Endothelial cell of umbilical vein (primary cell): ENCODE data around the gene MOB3B. TPM values are rescaled to one million over a fixed set of nuclear protein-coding genes. Genes with fewer than 3 reads are reported as not detected.

Experiments used
- BruUV-seq: library from RNA; stranded (reverse); fragments of 400-500 nt; replicated peaks from 2 replicates; lab custom pipeline; 2021; lab: Mats Ljungman, UMichigan
- CTCF ChIA-PET: fragments of 300-600, 350-600 bp; sonication (Branson Sonifier 250); formaldehyde crosslinking; loops from one replicate; lab custom pipeline; 2021; ENCODE audit warnings: antibody characterized with exemption, inconsistent platforms; lab: Charles Lee
- POLR2A ChIA-PET: fragments of 300-600, 350-600 bp; sonication (Branson Sonifier 250); formaldehyde crosslinking; loops from one replicate; lab custom pipeline; 2021; ENCODE audit warnings: antibody characterized with exemption, inconsistent platforms; lab: Charles Lee
- DNase-seq: peaks from one replicate; pipeline ENCODE4 v3.0.0-alpha.2; 2011; ENCODE audit warnings: low read depth, low spot score
- FAIRE-seq: peaks from 2 replicates; lab custom pipeline; 2011; peaks lifted over from hg19 to GRCh38; lab: Jason Lieb, UNC
- H2AFZ ChIP-seq: 2 replicates; pipeline ENCODE4 v1.6.0; 2012; ENCODE audit warnings: low read depth, low read length, control low read depth, inconsistent platforms
- H3K27ac ChIP-seq: 2 replicates; pipeline ENCODE4 v1.5.1; 2011; ENCODE audit warnings: low read depth, mild to moderate bottlenecking, control low read depth, low read length, moderate library complexity; ENCODE audit not compliant: insufficient read depth
- H3K27me3 ChIP-seq, 2 experiments: 2 replicates each; pipeline versions ENCODE4 v1.6.0 to v1.6.1; 2011; ENCODE audit warnings: low read length in 2 of 2, mixed read lengths in 1 of 2; ENCODE audit not compliant: control insufficient read depth in 2 of 2, insufficient read depth in 2 of 2
- H3K36me3 ChIP-seq, 2 experiments: 2 replicates in 1 of 2; 3 replicates in 1 of 2; pipeline ENCODE4 v1.5.1; 2011; ENCODE audit warnings: low read length in 2 of 2, mild to moderate bottlenecking in 1 of 2, moderate library complexity in 1 of 2; ENCODE audit not compliant: control insufficient read depth in 2 of 2, insufficient read depth in 2 of 2; ENCODE audit errors: extremely low read depth in 1 of 2
- H3K4me1 ChIP-seq: 3 replicates; pipeline ENCODE4 v1.5.1; 2011; ENCODE audit warnings: mild to moderate bottlenecking, low read length; ENCODE audit not compliant: control insufficient read depth, insufficient read depth; ENCODE audit errors: extremely low read depth
- H3K4me2 ChIP-seq: 2 replicates; pipeline ENCODE4 v1.6.1; 2011; ENCODE audit warnings: low read length, control low read depth, mixed read lengths; ENCODE audit not compliant: insufficient read depth
- H3K4me3 ChIP-seq, 3 experiments: fragments of 200-600 bp in 1 of 3; sonication (generic), shearing (Covaris generic) in 1 of 3; replicated peaks in 1 of 3; 2 replicates each; pipeline ENCODE4 v1.5.1; 2011 to 2016; ENCODE audit warnings: control low read depth in 3 of 3, low read length in 3 of 3, mild to moderate bottlenecking in 2 of 3, inconsistent platforms in 1 of 3, low read depth in 1 of 3, moderate library complexity in 1 of 3; ENCODE audit not compliant: insufficient read depth in 1 of 3
- H3K79me2 ChIP-seq: 2 replicates; pipeline ENCODE4 v1.6.0; 2012; ENCODE audit warnings: low read length, inconsistent platforms; ENCODE audit not compliant: control insufficient read depth, insufficient read depth
- H3K9ac ChIP-seq: replicated peaks from 2 replicates; pipeline ENCODE3; 2011; ENCODE audit warnings: low read length, control low read depth; ENCODE audit not compliant: insufficient read depth; ENCODE audit errors: extremely low read depth
- H3K9me1 ChIP-seq: replicated peaks from 3 replicates; pipeline ENCODE4 v1.6.0; 2011; ENCODE audit warnings: mild to moderate bottlenecking, low read length; ENCODE audit not compliant: control insufficient read depth, insufficient read depth; ENCODE audit errors: extremely low read depth
- H3K9me3 ChIP-seq: replicated peaks from 2 replicates; pipeline ENCODE4 v1.5.1; 2012; ENCODE audit warnings: low read length, inconsistent platforms; ENCODE audit not compliant: control insufficient read depth, insufficient read depth
- H4K20me1 ChIP-seq: replicated peaks from 2 replicates; pipeline ENCODE3; 2011; ENCODE audit warnings: mild to moderate bottlenecking, low read length; ENCODE audit not compliant: control insufficient read depth, insufficient read depth; ENCODE audit errors: extremely low read depth
- EZH2 ChIP-seq: IDR thresholded peaks from 2 replicates; pipeline ENCODE4 v1.6.1; 2012; ENCODE audit warnings: borderline replicate concordance, low read depth, mild to moderate bottlenecking, moderate library complexity, low read length, inconsistent platforms; ENCODE audit not compliant: severe bottlenecking
- FOS ChIP-seq: IDR thresholded peaks from 2 replicates; pipeline ENCODE4 v1.6.1; 2011; ENCODE audit warnings: mild to moderate bottlenecking, low read length, moderate library complexity, borderline replicate concordance; ENCODE audit not compliant: insufficient read depth
- GATA2 ChIP-seq: IDR thresholded peaks from 2 replicates; pipeline ENCODE4 v1.7.0; 2011; ENCODE audit warnings: low read depth, mild to moderate bottlenecking, moderate library complexity, mixed read lengths, low read length; ENCODE audit not compliant: insufficient read length, insufficient read depth
- JUN ChIP-seq: IDR thresholded peaks from 2 replicates; pipeline ENCODE4 v1.6.1; 2011; ENCODE audit warnings: borderline replicate concordance, low read depth; ENCODE audit not compliant: insufficient read length, insufficient read depth
- MYC ChIP-seq: IDR thresholded peaks from one replicate; pipeline ENCODE4 v1.6.1; 2011; ENCODE audit warnings: mild to moderate bottlenecking, low read depth, low read length
- POLR2A ChIP-seq: IDR thresholded peaks from 2 replicates; pipeline ENCODE4 v1.6.1; 2012; ENCODE audit warnings: low read depth, mild to moderate bottlenecking, control low read depth, low read length
- POLR2AphosphoS5 ChIP-seq: IDR thresholded peaks from 2 replicates; pipeline ENCODE4 v1.6.1; 2012; ENCODE audit warnings: low read depth, mild to moderate bottlenecking, control low read depth, low read length, moderate library complexity; ENCODE audit not compliant: insufficient read depth
- dilution Hi-C: fragments of 300-500 bp; cut with MboI; formaldehyde crosslinking; loops from one replicate; pipeline ENCODE4 v1.15.0; 2019; ENCODE audit warnings: low sequenced_read_pairs; ENCODE audit not compliant: extremely low pct_ligation_motif_present
- intact Hi-C: fragments of 100-400 bp; cut with micrococcal nuclease; formaldehyde crosslinking; loops from one replicate; pipeline ENCODE4 v1.10.0; 2022
- polyA plus RNA-seq, 4 experiments: library from polyadenylated mRNA; depleted of rRNA in 3 of 4; stranded (reverse) in 3 of 4; unstranded in 1 of 4; fragments of >200 nt; gene quantifications; 2 replicates each; pipeline versions ENCODE4 v1.2.1 to v1.2.3, GENCODE V29; 2011 to 2012; ENCODE audit warnings: missing spikeins in 1 of 4
- total RNA-seq: library from RNA; stranded (reverse); gene quantifications from 2 replicates; pipeline ENCODE4 v1.2.3, GENCODE V29; 2021
- TF ChIP-seq, protein P1 (sequence below): IDR thresholded peaks from 2 replicates; pipeline ENCODE4 v1.6.1; 2011; ENCODE audit not compliant: insufficient read depth, insufficient read length
- TF ChIP-seq, protein P2 (sequence below), 2 donors: IDR thresholded peaks; 1 replicate in 1 of 2; 2 replicates in 1 of 2; pipeline ENCODE4 v1.5.1; 2011; ENCODE audit warnings: low read length in 2 of 2, mild to moderate bottlenecking in 2 of 2, moderate library complexity in 2 of 2, control low read depth in 1 of 2, inconsistent platforms in 1 of 2, low read depth in 1 of 2; ENCODE audit not compliant: insufficient read depth in 1 of 2; ENCODE audit errors: extremely low read depth in 1 of 2

MOB3B gene
- total and polyA plus RNA-seq, 2 donors (not counting 3 experiments of a cell fraction or from before 2014, with no cell fraction given) = 0.03 TPM; not detected in 1

DNA sequence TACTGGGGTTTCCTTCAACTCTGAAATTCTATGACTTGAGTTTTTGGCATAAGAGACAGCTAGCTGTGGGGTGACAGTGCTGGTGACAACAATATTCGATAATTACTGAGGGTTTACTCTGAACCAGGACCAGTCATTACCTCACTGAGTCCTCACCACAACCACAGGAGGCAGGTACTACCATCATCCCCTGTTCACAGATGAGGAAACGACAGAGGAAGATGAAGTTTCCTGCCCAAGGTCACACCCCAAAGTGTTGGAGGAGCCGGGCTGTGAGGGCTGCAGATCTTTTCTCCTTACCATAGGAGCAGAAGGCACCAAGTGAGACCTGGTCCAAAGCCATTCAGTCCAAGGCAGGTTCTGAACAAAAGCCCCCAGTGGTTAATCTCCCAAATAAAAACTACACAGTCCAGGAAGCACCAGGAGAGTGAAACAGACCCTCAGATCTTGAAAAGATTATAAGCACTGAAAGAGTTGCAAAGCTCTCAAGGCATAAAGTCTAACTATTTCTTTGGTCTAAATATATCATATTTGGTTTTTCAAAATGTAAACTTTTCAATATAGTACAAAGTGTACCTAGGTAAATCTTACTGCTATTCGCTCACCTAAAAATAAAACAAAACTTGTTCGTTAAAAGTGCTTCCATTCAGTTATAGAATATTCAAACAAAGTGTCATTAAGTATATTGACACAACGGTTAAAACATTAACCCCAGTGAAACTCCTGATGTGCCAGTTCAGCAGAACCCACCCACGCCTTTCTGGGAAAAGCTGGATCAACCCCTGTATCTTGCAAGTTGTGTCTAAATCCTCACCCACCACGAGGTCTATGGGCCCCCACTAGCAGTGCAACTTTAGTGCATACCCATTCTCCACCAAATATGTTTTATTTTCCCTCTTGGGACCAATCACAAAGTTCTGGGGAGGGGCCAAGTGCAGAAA lies 150.0 kb downstream of the MOB3B start:
- Histone ChIP-seq H3K79me2 (no peaks in the 10 kb centered on the region), H3K4me2 (no peak overlapping the region), H3K27ac (no peak overlapping the region), H3K4me3 (no peak overlapping the region), H3K36me3 (no peaks in the 10 kb centered on the region), H4K20me1 (no peaks in the 10 kb centered on the region), H3K27me3 (peaks cover 0 to 1% of the 10 kb centered on the region in 2 experiments), H3K9ac (no peak overlapping the region), H3K9me1 (no peaks in the 10 kb centered on the region), H3K4me1 (no peaks in the 10 kb centered on the region), H2AFZ (no peak overlapping the region), H3K9me3 (no peaks in the 10 kb centered on the region)
- dilution Hi-C loops (no loop called here), intact Hi-C loops (no loop called here)
- DNase-seq (no peak), FAIRE-seq (no peak)
- no TSS peak for BruUV-seq
- CTCF ChIA-PET = no interaction called here
- POLR2A ChIA-PET = no interaction called here
- TF ChIP-seq POLR2A = no peak
- TF ChIP-seq, protein P1, sequence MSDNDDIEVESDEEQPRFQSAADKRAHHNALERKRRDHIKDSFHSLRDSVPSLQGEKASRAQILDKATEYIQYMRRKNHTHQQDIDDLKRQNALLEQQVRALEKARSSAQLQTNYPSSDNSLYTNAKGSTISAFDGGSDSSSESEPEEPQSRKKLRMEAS = no peak
- no peak for TF ChIP-seq JUN
- no peak for TF ChIP-seq GATA2
- TF ChIP-seq FOS = no peak
- TF ChIP-seq POLR2AphosphoS5 = no peak
- no peak for TF ChIP-seq EZH2
- TF ChIP-seq, protein P2, sequence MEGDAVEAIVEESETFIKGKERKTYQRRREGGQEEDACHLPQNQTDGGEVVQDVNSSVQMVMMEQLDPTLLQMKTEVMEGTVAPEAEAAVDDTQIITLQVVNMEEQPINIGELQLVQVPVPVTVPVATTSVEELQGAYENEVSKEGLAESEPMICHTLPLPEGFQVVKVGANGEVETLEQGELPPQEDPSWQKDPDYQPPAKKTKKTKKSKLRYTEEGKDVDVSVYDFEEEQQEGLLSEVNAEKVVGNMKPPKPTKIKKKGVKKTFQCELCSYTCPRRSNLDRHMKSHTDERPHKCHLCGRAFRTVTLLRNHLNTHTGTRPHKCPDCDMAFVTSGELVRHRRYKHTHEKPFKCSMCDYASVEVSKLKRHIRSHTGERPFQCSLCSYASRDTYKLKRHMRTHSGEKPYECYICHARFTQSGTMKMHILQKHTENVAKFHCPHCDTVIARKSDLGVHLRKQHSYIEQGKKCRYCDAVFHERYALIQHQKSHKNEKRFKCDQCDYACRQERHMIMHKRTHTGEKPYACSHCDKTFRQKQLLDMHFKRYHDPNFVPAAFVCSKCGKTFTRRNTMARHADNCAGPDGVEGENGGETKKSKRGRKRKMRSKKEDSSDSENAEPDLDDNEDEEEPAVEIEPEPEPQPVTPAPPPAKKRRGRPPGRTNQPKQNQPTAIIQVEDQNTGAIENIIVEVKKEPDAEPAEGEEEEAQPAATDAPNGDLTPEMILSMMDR (IDR thresholded peaks at IDR 0.05; ENCODE audit: extremely low read depth in 1 of 2, insufficient read depth in 1 of 2, low read depth in 1 of 2, low read length in 2 of 2) = no peak
- no peak for TF ChIP-seq MYC
